ENCODE measurements around the gene KDM6B.
A peak's percentile ranks its signal among the peaks of the same experiment; 100 is the strongest.
"Not testable (repeated sequence)": the region's sequence is repeated elsewhere in the genome, so short reads cannot be mapped to it uniquely, and the experiment has no call there.

The KDM6B gene

DNA sequence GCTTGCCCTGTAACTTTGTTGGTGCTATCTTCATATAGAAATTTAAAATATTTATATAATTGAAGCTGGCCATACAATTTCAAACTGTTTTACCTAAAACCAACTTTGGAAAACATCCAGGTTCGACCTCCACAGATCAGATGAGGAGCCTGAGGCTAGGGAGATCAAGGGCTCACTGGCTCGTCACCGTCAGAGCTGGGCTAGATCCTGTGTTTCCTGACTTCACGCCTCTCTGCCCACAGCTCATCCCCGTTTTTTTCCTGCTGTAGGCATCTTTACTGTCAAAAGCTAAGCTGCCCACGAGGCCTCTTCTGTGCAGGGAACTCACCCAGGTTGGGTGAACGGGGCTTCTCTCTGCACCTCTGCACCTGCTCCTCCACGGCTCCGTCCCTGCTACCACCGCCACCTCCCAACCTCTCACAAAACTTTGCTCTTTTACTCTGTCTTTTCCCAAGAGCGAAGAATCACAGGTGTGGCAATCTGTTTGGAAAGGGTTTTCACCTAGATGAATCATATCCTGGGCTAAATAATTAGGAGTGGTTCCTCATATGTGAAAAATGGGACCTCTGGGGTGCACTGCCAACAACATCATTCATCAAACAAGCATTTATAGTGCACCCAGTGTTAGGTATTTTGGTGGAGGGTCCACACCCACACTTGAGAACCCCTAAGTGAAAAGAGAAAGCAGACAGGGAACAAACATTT lies 24.8 kb upstream of the KDM6B start:
- Histone ChIP-seq H3K27me3 (replicated peaks; ENCODE audit: control insufficient read depth, insufficient read depth, low read length) (no peaks in the 10 kb centered on the region), H3K9me3 (ENCODE audit: control insufficient read depth, low read length) (no peaks in the 10 kb centered on the region), H3K9ac (ENCODE audit: low read length) (no peak overlapping the region), H3K36me3 (ENCODE audit: control insufficient read depth, insufficient read depth, low read length, severe bottlenecking) (no peaks in the 10 kb centered on the region), H3K4me1 (ENCODE audit: control insufficient read depth, insufficient read depth, low read length) (peaks cover 5% of the 10 kb centered on the region), H3K4me3 (ENCODE audit: low read length) (no peak overlapping the region)
- no peak for DNase-seq (ENCODE audit: low read depth)

DNA sequence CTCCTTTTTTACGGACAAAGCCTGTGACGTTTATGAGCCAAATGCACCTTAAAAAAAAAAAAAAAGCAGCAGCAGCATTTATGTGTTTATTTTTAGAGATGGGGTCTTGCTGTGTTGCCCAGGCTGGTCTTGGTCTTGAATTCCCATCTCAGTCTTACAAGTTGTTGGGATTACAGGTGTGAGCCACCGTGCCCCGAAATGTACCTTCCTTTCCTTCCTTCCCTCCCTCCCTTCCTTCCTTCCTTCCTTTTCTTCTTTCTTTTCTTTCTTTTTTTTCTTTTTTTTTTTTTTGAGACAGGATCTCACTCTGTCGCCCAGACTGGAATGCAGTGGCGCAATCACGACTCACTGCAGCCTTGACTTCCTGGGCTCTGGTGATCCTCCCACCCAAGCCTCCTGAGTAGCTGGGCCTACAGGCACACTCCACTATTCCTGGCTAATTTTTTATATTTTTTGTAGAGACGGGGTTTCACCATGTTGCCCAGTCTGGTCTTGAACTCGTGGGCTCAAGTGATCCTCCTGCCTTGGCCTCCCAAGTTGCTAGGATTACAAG lies 24.1 kb upstream of the KDM6B start:
- not testable (repeated sequence) for H3K4me1 ChIP-seq (ENCODE audit: control insufficient read depth, insufficient read depth, low read length); H3K9me3 ChIP-seq (ENCODE audit: control insufficient read depth, low read length); H3K36me3 ChIP-seq (ENCODE audit: control insufficient read depth, insufficient read depth, low read length, severe bottlenecking); H3K9ac ChIP-seq (ENCODE audit: low read length); H3K27me3 ChIP-seq (replicated peaks; ENCODE audit: control insufficient read depth, insufficient read depth, low read length); H3K4me3 ChIP-seq (ENCODE audit: low read length)
- DNase-seq (ENCODE audit: low read depth), result peak; percentile 5

DNA sequence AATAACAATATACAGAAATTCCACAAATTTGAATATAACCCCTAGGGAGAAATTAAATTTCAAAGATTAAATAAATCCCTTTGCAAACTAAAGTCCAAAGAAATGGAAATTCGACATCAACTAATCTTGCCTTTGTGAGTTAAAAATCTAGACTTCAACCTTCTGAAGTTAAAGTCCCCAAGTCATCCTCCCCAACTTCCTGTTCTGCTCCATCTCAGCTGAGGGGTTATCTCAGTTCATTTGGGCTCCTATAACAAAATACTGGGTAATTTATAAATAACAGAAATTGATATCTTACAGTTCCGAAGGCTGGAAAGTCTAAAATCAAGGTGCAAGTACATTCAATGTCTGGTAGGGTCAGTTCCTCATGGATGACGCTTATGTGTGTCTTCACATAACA lies 22.8 kb upstream of the KDM6B start:
- no peak overlapping the region for H3K4me3 ChIP-seq (ENCODE audit: low read length)
- H3K9ac ChIP-seq (ENCODE audit: low read length), result no peak overlapping the region
- DNase-seq (ENCODE audit: low read depth), result no peak
- peaks cover 15% of the 10 kb centered on the region for H3K27me3 ChIP-seq (replicated peaks; ENCODE audit: control insufficient read depth, insufficient read depth, low read length)
- peaks cover 5% of the 10 kb centered on the region for H3K4me1 ChIP-seq (ENCODE audit: control insufficient read depth, insufficient read depth, low read length)
- no peaks in the 10 kb centered on the region for H3K36me3 ChIP-seq (ENCODE audit: control insufficient read depth, insufficient read depth, low read length, severe bottlenecking)
- H3K9me3 ChIP-seq (ENCODE audit: control insufficient read depth, low read length), result no peaks in the 10 kb centered on the region

DNA sequence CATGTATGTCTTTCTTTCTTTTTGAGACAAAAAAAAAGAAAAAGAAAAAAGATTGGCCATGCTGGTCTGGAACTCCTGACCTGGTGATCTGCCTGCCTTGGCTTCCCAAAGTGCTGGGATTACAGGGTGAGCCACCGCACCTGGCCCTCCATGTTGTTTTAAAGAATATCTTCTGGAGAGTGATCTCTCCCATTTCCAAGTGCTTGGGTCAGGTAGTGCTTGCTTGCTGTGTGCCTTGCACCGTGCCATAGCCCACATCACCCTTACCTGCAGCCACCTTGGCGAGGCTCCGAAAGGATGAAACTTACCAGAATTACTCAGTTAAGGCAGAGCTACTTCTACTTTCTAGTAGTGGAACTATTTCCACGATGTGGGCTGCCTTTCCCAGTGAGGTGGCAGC lies 19.0 kb upstream of the KDM6B start:
- Histone ChIP-seq H3K27me3 (replicated peaks; ENCODE audit: control insufficient read depth, insufficient read depth, low read length) (peaks cover 48% of the 10 kb centered on the region), H3K4me1 (ENCODE audit: control insufficient read depth, insufficient read depth, low read length) (no peaks in the 10 kb centered on the region), H3K4me3 (ENCODE audit: low read length) (no peak overlapping the region), H3K9ac (ENCODE audit: low read length) (no peak overlapping the region), H3K36me3 (ENCODE audit: control insufficient read depth, insufficient read depth, low read length, severe bottlenecking) (no peaks in the 10 kb centered on the region), H3K9me3 (ENCODE audit: control insufficient read depth, low read length) (no peaks in the 10 kb centered on the region)
- no peak for DNase-seq (ENCODE audit: low read depth)

DNA sequence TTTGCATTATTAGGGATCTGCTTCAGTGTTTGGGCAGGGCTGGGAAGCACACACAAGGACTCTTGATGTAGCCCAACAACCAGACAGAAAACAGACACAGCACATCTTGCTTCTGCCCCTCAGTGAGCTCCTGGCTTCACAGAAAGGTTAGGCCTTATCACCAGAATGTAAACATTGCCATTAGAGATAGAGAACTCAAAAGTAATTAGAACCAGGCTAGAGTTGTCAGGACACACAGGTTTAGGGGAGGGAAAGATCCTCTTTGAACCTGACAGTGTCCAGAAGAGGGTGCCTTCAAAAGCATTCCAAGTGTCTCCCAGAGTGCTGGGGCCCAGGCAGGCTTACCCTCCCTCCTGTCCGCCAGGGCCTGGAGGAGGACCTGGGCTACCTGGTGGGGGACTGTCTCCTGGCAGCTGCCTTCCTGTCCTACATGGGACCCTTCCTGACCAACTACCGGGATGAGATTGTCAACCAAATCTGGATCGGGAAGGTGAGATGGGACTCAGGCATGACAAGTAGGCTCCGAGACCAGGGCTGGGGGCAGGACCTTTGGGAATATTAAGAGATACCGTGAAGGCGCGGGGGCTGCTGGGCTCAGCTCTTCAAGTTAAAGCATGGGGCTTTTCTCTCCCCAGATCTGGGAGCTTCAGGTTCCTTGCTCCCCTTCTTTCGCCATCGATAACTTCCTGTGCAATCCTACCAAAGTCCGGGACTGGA lies 16.9 kb upstream of the KDM6B start:
- H3K36me3 ChIP-seq (ENCODE audit: control insufficient read depth, insufficient read depth, low read length, severe bottlenecking), result no peaks in the 10 kb centered on the region
- H3K9ac ChIP-seq (ENCODE audit: low read length), result no peak overlapping the region
- no peak for DNase-seq (ENCODE audit: low read depth)
- H3K9me3 ChIP-seq (ENCODE audit: control insufficient read depth, low read length), result no peaks in the 10 kb centered on the region
- no peak overlapping the region for H3K4me3 ChIP-seq (ENCODE audit: low read length)
- peaks cover 48% of the 10 kb centered on the region for H3K27me3 ChIP-seq (replicated peaks; ENCODE audit: control insufficient read depth, insufficient read depth, low read length)
- H3K4me1 ChIP-seq (ENCODE audit: control insufficient read depth, insufficient read depth, low read length), result no peaks in the 10 kb centered on the region

DNA sequence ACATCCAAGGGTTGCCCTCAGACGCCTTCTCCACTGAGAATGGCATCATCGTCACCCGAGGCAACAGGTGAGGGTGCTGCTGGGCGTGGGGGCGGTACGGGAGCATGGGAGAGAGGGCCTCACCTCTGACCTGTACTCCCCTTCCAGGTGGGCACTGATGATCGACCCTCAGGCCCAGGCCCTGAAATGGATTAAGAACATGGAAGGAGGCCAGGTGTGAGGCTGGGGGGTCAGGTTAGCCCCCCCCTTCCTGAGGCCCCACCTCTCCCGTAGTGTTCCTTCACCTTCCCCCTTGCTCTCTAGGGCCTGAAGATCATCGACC lies 16.4 kb upstream of the KDM6B start:
- no peaks in the 10 kb centered on the region for H3K4me1 ChIP-seq (ENCODE audit: control insufficient read depth, insufficient read depth, low read length)
- H3K27me3 ChIP-seq (replicated peaks; ENCODE audit: control insufficient read depth, insufficient read depth, low read length), result peaks cover 48% of the 10 kb centered on the region
- no peaks in the 10 kb centered on the region for H3K36me3 ChIP-seq (ENCODE audit: control insufficient read depth, insufficient read depth, low read length, severe bottlenecking)
- no peak overlapping the region for H3K4me3 ChIP-seq (ENCODE audit: low read length)
- H3K9ac ChIP-seq (ENCODE audit: low read length), result no peak overlapping the region
- no peaks in the 10 kb centered on the region for H3K9me3 ChIP-seq (ENCODE audit: control insufficient read depth, low read length)
- no peak for DNase-seq (ENCODE audit: low read depth)

DNA sequence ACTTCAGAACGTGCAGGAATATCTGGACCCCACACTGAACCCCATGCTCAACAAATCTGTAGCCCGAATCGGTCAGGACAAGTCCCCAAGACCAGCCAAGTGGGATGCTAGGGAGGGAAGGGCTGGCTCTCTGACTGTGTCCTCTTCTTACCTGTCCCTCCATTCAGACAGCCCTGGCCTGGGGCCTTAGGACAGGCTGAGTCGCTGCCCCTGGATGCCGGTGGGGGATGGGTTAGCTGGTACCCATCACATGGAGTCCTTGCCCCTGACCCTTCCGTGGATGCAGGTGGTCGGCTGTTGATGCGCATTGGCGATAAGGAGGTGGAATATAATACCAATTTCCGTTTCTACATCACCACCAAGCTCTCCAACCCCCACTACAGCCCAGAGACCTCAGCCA lies 16.0 kb upstream of the KDM6B start:
- H3K4me1 ChIP-seq (ENCODE audit: control insufficient read depth, insufficient read depth, low read length), result no peaks in the 10 kb centered on the region
- H3K27me3 ChIP-seq (replicated peaks; ENCODE audit: control insufficient read depth, insufficient read depth, low read length), result peaks cover 48% of the 10 kb centered on the region
- DNase-seq (ENCODE audit: low read depth), result no peak
- no peak overlapping the region for H3K9ac ChIP-seq (ENCODE audit: low read length)
- no peaks in the 10 kb centered on the region for H3K36me3 ChIP-seq (ENCODE audit: control insufficient read depth, insufficient read depth, low read length, severe bottlenecking)
- no peak overlapping the region for H3K4me3 ChIP-seq (ENCODE audit: low read length)
- H3K9me3 ChIP-seq (ENCODE audit: control insufficient read depth, low read length), result no peaks in the 10 kb centered on the region

DNA sequence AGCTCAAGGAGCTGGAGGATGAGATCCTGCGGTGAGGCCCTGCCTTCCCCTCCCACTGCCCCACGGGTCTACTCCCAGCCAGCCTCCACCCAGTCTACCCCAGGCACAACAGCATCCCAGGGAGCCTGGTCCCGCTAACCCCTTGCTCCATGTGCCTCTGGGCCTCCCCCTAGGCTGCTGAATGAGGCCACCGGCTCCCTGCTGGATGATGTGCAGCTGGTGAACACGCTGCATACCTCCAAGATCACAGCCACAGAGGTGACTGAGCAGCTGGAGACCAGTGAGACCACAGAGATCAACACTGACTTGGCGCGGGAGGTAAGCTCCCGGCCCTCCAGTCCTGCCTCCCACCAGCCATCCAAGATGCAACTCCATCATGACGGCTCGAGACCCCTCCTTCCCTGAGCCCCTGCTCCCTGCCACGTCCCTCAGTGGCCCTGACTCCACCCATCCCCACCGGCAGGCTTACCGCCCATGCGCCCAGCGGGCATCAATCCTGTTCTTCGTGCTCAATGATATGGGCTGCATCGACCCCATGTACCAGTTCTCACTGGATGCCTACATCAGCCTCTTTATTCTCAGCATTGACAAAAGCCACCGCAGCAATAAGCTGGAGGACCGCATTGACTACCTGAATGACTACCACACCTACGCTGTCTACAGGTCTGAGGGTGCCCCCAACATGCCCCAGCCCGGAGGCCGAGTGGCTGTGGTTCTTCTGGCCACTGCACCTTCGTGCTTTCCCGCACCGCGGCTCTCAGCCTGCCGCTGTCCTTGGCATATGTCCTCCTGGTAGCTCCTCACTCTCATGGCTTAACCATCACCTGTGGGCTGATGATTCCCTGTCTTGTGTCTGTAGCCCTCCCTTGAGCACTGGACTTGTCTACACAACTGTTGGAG lies 15.0 kb upstream of the KDM6B start:
- no peak for DNase-seq (ENCODE audit: low read depth)
- H3K9me3 ChIP-seq (ENCODE audit: control insufficient read depth, low read length), result no peaks in the 10 kb centered on the region
- H3K4me3 ChIP-seq (ENCODE audit: low read length), result no peak overlapping the region
- H3K27me3 ChIP-seq (replicated peaks; ENCODE audit: control insufficient read depth, insufficient read depth, low read length), result peaks cover 48% of the 10 kb centered on the region
- no peak overlapping the region for H3K9ac ChIP-seq (ENCODE audit: low read length)
- no peaks in the 10 kb centered on the region for H3K36me3 ChIP-seq (ENCODE audit: control insufficient read depth, insufficient read depth, low read length, severe bottlenecking)
- H3K4me1 ChIP-seq (ENCODE audit: control insufficient read depth, insufficient read depth, low read length), result no peaks in the 10 kb centered on the region

DNA sequence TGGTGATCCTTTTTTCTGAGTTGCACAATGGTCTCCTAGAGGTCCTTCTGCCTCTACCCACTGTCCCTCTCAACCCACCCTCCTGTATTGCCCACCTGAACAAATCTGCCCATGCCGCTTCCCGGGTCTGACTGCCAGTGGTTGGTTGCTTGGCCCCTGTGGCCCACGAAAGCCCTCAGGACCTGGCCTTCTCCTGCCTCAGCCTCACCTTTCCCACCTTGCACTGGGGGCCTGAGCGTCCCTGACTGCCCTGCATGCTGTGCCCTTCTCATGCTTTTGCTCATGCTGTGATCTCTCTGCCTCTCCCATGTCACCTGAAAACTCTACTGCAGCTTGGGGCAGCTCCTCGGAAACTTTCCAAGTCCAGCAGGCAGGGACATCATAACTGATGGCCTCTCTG lies 13.8 kb upstream of the KDM6B start:
- H3K9ac ChIP-seq (ENCODE audit: low read length), result no peak overlapping the region
- H3K4me3 ChIP-seq (ENCODE audit: low read length), result no peak overlapping the region
- H3K36me3 ChIP-seq (ENCODE audit: control insufficient read depth, insufficient read depth, low read length, severe bottlenecking), result no peaks in the 10 kb centered on the region
- peaks cover 44% of the 10 kb centered on the region for H3K27me3 ChIP-seq (replicated peaks; ENCODE audit: control insufficient read depth, insufficient read depth, low read length)
- no peaks in the 10 kb centered on the region for H3K9me3 ChIP-seq (ENCODE audit: control insufficient read depth, low read length)
- DNase-seq (ENCODE audit: low read depth), result no peak
- H3K4me1 ChIP-seq (ENCODE audit: control insufficient read depth, insufficient read depth, low read length), result peaks cover 3% of the 10 kb centered on the region

DNA sequence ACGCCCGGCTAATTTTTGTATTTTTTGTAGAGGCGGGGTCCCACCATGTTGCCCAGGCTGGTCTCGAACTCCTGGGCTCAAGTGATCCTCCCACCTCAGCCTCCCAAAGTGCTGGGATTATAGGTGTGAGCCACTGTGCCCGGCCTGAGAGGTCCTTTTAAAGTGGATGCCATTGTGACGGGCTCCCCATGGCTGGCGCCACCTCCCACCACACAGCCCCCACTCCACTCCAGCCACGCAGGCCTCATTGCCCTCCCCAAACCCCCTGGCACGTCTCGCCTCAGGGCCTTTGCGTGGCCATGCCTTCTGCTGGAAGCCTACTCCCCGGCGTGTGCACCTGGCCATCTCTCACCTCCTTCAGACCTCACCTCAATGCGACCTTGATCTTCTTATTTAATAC lies 11.9 kb upstream of the KDM6B start:
- no peak overlapping the region for H3K4me3 ChIP-seq (ENCODE audit: low read length)
- peaks cover 11% of the 10 kb centered on the region for H3K4me1 ChIP-seq (ENCODE audit: control insufficient read depth, insufficient read depth, low read length)
- peaks cover 25% of the 10 kb centered on the region for H3K27me3 ChIP-seq (replicated peaks; ENCODE audit: control insufficient read depth, insufficient read depth, low read length)
- no peaks in the 10 kb centered on the region for H3K9me3 ChIP-seq (ENCODE audit: control insufficient read depth, low read length)
- no peaks in the 10 kb centered on the region for H3K36me3 ChIP-seq (ENCODE audit: control insufficient read depth, insufficient read depth, low read length, severe bottlenecking)
- no peak for DNase-seq (ENCODE audit: low read depth)
- no peak overlapping the region for H3K9ac ChIP-seq (ENCODE audit: low read length)

DNA sequence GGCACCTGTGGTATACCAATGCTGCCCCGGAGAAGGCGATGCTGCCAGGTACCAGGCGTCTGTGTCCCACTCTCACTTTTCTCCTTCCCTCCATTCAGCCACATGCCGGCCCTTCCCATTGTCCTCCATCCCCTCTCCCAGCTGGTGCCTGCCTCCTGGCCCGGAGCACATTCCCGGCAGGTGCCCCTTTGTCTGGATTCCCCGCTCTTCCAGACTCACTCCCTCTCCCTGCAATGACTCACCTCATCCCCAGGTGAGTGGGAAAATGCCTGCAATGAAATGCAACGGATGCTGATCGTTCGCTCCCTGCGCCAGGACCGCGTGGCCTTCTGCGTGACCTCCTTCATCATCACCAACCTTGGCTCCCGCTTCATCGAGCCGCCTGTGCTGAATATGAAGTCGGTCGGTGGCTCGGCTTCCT lies 10.4 kb upstream of the KDM6B start:
- Histone ChIP-seq H3K4me1 (ENCODE audit: control insufficient read depth, insufficient read depth, low read length) (peaks cover 11% of the 10 kb centered on the region), H3K9me3 (ENCODE audit: control insufficient read depth, low read length) (no peaks in the 10 kb centered on the region), H3K4me3 (ENCODE audit: low read length) (no peak overlapping the region), H3K36me3 (ENCODE audit: control insufficient read depth, insufficient read depth, low read length, severe bottlenecking) (no peaks in the 10 kb centered on the region), H3K27me3 (replicated peaks; ENCODE audit: control insufficient read depth, insufficient read depth, low read length) (peaks cover 11% of the 10 kb centered on the region), H3K9ac (ENCODE audit: low read length) (no peak overlapping the region)
- no peak for DNase-seq (ENCODE audit: low read depth)

Data from adipocyte (in vitro differentiated cells).